B cell (primary cell): ENCODE data around the gene CRYGD.

Experiments used
- EZH2 ChIP-seq: IDR thresholded peaks from 2 replicates; pipeline ENCODE4 v1.6.1; 2012; ENCODE audit warnings: borderline replicate concordance, low read depth, mild to moderate bottlenecking, moderate library complexity, low read length; ENCODE audit not compliant: insufficient read depth, poor library complexity, severe bottlenecking
- TF ChIP-seq, protein P1 (sequence below): fragments of 200-600 bp; IDR thresholded peaks from one replicate; pipeline ENCODE4 v1.8.0; 2022; ENCODE audit warnings: antibody characterized with exemption, mild to moderate bottlenecking

DNA sequence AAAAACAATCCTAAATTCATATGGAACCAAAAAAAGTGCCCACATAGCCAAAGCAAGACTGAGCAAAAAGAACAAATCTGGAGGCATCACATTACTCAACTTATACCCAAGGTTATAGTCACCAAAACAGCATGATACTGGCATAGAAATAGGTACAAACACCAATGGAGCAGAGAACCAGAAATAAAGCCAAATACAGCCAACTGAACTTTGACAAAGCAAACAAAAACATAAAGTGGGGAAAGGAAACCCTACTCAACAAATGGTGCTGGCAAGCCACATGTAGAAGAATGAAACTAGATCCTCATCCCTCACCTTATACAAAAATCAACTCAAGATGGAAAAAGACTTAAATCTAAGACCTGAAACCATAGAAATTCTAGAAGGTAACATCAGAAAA is 40.5 kb downstream of the CRYGD start:
- TF ChIP-seq, protein P1, sequence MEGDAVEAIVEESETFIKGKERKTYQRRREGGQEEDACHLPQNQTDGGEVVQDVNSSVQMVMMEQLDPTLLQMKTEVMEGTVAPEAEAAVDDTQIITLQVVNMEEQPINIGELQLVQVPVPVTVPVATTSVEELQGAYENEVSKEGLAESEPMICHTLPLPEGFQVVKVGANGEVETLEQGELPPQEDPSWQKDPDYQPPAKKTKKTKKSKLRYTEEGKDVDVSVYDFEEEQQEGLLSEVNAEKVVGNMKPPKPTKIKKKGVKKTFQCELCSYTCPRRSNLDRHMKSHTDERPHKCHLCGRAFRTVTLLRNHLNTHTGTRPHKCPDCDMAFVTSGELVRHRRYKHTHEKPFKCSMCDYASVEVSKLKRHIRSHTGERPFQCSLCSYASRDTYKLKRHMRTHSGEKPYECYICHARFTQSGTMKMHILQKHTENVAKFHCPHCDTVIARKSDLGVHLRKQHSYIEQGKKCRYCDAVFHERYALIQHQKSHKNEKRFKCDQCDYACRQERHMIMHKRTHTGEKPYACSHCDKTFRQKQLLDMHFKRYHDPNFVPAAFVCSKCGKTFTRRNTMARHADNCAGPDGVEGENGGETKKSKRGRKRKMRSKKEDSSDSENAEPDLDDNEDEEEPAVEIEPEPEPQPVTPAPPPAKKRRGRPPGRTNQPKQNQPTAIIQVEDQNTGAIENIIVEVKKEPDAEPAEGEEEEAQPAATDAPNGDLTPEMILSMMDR: no peak
- no peak for TF ChIP-seq EZH2
